Uterus (tissue), 2 donors: ENCODE data around the gene UBE2E1.

Source experiments
- CTCF ChIP-seq, 4 experiments: fragments of 200-600 bp in 2 of 4; fragments of 450-650 bp in 2 of 4; sonication (generic) in 2 of 4; IDR thresholded peaks; one replicate each; pipeline ENCODE4 v1.5.1; 2016 to 2019; ENCODE audit warnings: antibody characterized with exemption in 4 of 4, mild to moderate bottlenecking in 2 of 4, moderate library complexity in 1 of 4
- POLR2A ChIP-seq, 2 donors: fragments of 450-650 bp; IDR thresholded peaks; one replicate each; pipeline ENCODE4 v1.6.1; 2016; ENCODE audit warnings: antibody characterized with exemption in 2 of 2, mild to moderate bottlenecking in 1 of 2, moderate library complexity in 1 of 2

DNA sequence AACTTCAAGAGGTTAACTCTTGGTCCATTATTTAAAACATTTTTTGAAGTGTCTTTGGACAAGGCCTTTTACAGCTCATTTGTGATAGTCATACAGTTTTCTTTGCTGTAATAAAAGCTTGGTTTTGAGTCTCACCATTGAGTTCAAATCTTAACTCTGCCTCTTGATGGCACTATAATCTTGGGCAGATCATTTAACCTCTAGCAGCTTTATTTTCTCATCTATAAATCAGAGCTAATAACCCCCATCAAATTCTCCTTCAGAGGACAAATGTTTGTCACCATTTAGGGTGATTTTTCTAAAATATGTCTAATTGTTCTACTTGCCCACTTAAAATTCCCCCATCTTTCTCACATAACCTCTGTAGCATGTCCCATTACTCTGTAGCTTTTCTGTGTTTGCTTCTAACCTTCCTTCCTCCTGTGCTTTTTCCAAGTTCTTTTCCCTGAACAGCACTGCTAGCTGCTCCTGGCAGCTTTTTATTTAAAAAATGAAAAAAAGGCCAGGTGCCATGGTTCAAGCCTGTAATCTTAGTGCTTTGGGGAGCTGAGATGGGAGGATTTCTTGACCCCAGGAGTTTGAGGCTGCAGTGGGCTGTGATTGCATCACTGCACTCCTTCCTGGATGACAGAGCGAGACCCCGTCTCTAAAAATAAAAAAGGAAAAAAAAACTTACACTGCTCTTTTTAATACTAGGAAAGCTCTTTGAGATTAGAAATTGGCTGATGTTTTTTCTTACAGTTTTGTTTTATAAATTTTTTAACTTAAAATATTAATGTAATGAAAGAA, 28.5 kb downstream of the UBE2E1 start:
- TF ChIP-seq CTCF (IDR thresholded peaks at IDR 0.05) (no peak), POLR2A (IDR thresholded peaks at IDR 0.05) (no peak)
